ENCODE data around the gene BOD1L2.

Gene BOD1L2

DNA sequence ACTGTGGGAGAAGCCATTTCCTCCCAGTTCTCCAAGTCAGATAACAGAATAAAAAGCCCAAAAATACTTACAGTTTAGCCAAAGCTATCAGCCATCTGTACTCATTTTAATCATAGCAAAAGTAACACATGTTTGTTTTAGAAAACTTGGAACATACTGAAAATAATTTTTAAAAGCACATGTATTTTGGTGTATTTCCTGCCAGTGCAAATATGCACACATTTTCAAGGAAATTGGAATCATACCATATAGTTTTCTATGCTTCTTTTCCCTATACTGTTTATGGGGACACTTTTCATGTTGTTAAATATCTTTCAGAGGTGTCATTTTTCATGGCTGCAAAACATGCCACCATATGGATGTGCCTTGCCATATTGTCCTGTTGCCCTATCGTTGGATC lies 51.2 kb downstream of the BOD1L2 start:
- Histone ChIP-seq H3K4me3 (ENCODE audit: low read length, poor library complexity, severe bottlenecking) (no peak overlapping the region), H4K20me1 (ENCODE audit: insufficient read depth, low read length, poor library complexity, severe bottlenecking) (no peaks in the 10 kb centered on the region), H3K4me2 (ENCODE audit: low read depth, low read length, poor library complexity, severe bottlenecking) (no peak overlapping the region), H3K79me2 (ENCODE audit: insufficient read depth, low read length) (no peaks in the 10 kb centered on the region), H3K4me1 (ENCODE audit: insufficient read depth, low read length, poor library complexity, severe bottlenecking) (no peaks in the 10 kb centered on the region), H3K27me3 (ENCODE audit: insufficient read depth, low read length, poor library complexity, severe bottlenecking) (no peaks in the 10 kb centered on the region), H2AFZ (ENCODE audit: low read length) (no peak overlapping the region), H3K36me3 (ENCODE audit: insufficient read depth, low read length) (no peaks in the 10 kb centered on the region), H3K9ac (ENCODE audit: low read depth, low read length, poor library complexity, severe bottlenecking) (no peak overlapping the region), H3K9me2 (replicated peaks; ENCODE audit: low read depth, low read length) (no peaks in the 10 kb centered on the region), H3K9me3 (ENCODE audit: insufficient read depth, low read depth, low read length) (no peaks in the 10 kb centered on the region), H3F3A (ENCODE audit: low read depth) (no peaks in the 10 kb centered on the region)
- TF ChIP-seq, protein P1, sequence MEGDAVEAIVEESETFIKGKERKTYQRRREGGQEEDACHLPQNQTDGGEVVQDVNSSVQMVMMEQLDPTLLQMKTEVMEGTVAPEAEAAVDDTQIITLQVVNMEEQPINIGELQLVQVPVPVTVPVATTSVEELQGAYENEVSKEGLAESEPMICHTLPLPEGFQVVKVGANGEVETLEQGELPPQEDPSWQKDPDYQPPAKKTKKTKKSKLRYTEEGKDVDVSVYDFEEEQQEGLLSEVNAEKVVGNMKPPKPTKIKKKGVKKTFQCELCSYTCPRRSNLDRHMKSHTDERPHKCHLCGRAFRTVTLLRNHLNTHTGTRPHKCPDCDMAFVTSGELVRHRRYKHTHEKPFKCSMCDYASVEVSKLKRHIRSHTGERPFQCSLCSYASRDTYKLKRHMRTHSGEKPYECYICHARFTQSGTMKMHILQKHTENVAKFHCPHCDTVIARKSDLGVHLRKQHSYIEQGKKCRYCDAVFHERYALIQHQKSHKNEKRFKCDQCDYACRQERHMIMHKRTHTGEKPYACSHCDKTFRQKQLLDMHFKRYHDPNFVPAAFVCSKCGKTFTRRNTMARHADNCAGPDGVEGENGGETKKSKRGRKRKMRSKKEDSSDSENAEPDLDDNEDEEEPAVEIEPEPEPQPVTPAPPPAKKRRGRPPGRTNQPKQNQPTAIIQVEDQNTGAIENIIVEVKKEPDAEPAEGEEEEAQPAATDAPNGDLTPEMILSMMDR (conservative IDR thresholded peaks at IDR 0.05; ENCODE audit: low read length) = no peak
- TF ChIP-seq EZH2phosphoT487 (IDR thresholded peaks at IDR 0.05; ENCODE audit: borderline replicate concordance) = no peak

Data from Loucy (cell line).